ENCODE results near the gene WWOX.

Gene WWOX

DNA sequence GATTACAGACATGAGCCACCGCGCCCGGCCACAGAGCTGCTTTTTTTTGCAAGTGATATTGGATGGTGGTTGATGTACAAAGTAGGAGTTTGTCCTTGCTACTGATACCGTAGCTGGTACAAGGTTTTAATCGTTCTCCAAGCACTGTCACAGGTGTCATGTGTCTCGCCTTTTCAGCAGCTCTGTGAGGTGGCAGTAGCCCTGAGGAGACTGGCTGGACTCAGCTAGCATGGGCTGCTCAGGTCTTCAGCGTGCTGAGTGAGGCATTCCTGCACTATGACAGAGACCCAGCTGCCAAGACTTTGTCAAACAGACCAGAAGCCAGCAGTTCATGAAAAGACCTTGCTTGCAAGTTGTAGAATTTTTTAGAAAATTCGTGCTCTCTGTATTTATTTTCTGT lies 7.2 kb downstream of the WWOX start:
- no peak for DNase-seq

DNA sequence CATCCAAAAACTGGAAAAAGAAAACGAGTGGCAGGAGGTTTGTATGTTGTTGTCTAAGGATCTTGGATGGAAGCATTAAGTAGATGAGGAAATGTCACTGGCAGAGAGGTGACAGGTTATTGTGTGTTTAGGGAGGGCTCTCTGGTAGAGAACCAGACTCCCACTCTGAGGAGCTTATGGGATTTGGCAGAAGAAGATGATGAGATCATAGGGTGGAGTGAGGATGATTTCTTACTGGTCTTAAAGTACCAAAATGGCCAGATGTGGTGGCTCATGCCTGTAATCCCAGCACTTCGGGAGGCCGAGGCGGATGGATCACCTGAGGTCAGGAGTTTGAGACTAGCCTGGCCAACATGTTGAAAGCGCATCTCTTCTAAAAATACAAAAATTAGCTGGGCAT lies 9.0 kb downstream of the WWOX start:
- no peak for DNase-seq

DNA sequence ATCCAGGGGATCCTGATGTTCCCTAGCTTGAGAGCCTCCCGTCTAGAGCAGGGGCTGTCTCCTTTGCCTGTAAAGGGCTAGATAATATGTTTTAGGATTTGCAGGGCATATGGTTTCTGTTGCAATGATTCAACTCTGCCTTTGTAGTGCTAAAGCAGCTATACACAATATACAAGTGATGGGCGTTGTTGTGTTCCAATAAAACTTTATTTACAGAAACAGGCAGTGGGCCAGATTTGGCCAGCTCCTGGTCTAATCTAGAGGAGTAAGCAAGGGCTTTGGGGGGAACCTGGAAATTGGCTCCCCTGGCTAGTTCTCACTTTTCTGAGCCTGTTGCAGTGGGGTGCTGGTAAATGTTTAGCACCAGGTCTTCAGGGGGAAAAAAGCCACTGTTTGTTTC lies 13.8 kb downstream of the WWOX start:
- DNase-seq, result no peak

DNA sequence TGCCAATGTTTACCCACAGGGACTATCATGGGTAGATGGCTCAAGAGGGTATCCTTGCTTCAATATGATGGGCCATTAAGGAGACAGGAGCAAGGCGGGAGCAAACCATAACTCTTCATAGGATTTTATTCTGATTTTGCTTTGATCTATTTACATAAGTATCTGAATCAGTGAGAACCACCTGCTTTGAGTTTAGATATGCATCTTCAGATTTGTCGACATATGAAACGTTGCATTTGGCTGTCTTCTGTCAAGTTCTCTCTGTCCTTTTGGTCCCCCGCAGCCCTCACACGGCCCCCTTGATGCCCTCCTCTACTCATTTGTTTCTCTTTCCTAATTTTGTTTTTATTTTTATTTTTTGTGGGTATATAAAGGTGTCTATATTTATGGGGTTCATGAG lies 16.2 kb downstream of the WWOX start:
- DNase-seq, result no peak

DNA sequence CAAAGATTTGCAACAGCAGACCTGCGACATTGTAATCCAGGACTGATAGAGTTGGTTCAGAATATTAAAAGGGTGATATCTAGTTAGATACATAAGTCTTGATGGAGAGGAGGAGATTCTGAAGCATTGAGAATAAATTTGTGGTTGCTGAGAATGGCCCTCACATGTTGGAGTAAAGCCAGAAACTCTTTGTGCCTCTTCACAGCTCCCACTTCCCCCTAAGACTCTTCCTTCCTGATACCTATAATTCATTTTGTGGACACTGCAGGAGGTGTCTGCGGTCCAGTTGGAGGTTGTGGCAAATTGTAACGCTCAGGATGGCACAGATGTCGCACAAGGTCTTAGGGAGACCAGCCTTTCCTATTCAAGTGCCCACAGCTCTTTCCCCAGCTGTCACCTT lies 17.5 kb downstream of the WWOX start:
- no peak for DNase-seq

DNA sequence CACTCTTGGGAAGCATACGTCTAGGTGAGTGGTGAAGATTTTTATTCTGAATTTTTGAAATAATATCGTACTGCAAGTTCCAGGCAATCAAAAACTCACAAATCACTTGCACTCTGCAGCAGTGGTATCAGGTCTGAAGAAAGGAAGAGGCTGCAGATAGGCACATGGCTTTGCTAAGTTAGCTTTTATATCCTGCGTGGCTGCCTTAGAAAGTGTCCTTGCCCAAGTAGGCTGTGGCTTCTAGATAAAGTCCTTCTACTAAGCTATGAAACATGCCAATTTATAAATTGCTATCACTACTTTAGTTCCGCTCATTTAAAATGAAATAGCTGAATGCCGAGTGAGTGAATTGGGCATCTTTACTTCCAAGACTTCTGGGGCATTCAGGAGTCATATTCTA lies 17.9 kb downstream of the WWOX start:
- DNase-seq, result no peak

DNA sequence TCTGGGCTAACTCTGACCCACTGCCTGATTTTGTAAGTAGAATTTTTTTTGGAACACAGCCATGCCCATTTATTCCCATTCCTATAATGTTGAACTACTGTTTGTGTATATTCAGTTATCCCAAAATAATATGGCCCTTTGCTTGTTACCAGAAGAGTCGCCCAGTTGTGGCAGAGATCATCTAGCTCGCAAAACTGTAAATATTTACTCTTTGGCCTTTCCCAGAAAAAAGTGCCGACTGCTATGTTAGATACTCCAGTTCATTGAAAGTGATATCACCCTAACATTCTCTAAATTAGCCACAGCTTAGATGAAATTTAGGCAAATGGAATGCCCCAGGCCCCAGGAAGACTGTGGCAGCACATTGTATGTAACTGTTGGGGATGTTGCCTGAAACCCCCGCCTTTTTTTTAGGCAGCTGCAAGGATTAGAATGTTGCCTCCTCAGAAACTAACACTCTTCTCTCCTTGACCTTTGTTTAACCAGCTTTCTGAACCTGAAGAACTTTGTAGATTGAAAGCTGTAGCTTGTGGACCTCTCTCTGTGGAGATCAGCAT lies 19.1 kb downstream of the WWOX start:
- DNase-seq, result no peak

DNA sequence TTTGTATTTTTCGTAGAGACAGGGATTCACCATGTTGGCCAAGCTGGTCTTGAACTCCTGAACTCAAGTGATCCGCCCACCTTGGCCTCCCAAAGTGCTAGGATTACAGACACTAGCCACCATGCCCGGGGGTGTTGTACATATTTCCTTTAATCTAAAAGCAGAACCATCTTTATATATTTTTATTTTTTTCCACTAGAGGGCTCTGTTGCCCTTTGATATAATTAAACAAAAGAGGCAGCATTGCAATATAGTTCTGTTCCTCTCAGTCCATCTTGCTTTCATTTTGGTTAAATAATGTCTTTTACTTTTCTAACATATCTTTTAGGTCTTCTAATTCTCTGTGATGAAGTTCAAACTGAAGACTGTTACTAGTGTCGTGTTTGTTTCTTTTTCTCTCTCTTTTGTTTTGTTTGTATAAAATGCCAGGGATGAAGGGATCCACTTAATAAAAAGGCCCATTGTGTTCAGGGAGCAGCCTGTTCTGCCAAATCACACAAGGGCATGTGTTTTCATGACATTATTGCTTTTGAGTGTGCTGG lies 23.4 kb downstream of the WWOX start:
- DNase-seq, result peak; percentile 36

DNA sequence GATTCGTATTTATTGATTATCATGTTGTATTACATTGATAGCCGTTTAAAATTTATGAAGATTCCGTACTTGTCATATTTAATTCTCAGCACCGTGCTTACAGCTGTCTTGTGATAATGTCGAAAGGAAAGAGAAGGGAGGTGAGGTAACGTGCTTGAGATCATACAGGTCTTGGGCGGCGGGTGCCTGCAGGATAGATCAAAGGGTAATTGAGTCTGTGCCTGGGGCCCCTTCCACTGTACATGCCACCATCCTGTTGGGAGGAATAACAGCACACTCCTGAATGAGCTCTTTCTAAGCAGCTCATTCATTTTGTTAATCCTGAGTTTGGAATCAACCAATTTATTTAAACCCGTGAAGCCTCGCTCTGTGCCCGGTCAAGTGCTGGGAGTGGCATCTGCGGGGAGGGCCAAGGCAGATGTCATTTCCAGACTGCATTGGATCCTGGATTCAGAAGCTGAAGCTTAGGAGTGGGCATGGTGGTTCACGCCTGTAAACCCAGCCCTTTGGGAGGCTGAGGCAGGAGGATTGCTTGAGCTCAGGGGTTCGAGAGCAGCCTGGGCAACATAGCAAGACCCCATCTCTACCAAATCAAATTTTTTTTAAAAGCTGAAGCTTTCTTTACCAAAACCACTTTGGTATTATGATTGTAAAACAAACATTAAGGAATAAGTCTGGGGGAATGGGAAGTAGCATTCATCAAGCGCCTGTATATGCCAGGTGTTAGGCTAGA lies 25.8 kb downstream of the WWOX start:
- no peak for DNase-seq

DNA sequence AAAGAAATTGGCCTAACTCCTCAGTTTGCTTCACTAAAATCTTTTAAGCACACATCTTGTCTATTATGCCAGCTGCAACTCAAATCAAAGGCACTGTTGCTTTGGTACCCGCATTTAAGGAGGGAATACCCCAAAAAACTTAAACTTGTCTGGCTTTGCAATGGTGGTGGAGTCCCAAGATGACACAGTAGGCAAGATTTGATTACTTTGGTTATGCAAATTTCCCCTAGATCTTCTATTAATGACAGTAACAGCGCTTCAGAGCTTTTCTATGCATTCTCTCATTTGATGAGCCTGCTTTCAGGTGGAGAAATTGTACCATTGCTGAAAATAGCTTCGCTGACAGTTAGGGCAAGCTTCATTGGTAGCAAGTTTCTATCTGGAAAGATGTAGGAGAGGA lies 27.2 kb downstream of the WWOX start:
- DNase-seq, result no peak

DNA sequence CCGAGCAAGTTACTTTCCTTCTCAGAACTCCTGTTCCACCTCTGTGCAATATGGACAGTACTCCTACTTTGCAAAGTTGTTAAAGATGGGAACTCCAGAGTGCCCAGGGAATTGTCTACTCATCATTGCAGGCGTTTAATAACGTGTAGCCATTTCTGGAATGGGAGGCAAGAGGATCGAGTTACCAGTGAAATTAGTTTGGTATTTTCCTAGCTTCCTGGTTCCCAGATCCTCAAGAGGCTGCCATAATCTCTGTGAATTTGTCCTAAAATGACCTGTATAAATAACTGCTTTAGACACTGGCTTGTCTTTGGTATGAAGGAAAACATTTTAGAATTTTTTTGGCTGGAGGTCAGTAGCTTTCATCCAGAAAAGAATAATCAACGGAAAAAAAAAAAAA lies 27.7 kb downstream of the WWOX start:
- no peak for DNase-seq

DNA sequence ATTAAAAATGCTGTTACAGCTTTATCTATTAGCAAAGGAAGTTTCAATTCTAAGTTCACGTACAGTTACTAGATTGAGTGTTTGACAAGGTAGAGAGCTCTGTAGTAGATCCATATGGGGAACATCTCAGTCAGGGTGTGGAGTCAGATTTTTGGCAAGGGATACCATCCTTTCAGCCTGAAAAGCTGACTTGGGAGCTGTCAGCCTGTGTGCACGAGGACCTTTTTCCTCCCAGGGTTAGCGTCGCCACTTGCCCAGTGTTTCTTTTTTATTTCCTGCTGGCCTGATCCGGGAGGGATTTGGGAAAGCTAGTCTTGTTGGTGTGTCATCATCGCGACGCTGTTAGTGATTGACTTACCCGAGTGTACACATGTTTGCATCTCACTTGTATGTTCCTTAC lies 29.5 kb downstream of the WWOX start:
- DNase-seq, result no peak

DNA sequence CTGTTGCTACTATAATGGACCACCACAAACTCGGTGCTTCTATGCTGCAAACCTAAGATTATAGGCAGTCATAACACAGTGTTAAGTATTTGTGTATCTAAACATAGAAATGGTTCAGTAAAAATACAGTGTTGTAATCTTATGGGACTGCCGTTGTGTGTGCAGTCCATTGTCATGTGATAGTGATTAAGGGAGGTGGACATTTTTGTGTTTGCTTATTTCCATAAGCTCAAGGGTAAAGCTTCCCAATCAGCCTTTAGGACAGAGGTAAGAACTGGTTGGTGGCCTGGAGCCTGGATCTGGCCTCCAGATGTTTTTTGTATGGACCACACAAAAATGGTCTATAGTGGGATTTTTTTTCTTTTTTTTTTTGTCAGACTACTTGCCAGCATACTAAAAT lies 29.9 kb downstream of the WWOX start:
- DNase-seq, result no peak

DNA sequence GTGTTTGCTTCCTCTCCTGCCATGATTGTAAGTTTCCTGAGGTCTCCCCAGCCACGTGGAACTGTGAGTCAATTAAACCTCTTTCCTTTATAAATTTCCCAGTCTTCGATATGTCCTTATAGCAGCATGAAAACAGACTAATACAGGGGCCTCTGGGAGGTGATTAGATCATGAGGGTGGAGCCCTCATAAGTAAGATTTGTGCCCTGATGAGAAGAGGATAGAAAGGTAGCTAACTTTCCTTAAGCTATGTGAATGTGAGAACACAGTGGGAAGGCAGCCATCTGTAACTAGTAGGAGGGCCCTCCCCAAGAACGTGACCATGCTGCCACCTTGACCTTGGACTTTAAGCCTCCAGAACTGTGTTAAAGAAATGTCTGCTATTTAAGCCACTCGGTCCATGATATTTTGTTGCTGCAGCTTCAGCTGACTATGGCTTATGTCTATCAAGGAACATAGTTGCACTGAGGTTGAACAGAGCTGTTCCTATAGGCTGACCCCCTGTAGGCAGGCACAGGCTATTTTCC lies 30.7 kb downstream of the WWOX start:
- DNase-seq, result no peak

DNA sequence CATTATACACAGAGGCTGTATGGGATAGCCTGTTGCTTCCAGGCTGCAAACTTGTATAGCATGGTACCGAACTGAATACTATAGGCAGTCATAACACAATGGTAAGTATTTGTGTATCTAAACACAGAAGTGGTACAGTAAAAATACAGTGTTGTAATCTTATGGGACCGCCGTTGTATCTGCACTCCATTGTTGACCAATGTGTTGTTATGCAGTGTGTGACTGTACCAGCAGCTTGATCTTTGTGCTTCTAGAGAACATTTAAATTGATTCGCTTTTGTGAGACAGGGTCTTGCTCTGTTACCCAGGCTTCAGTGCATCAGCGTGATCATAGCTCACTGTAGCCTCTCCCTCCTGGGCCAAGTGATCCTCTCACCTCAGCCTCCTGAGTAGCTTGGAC lies 31.5 kb downstream of the WWOX start:
- DNase-seq, result no peak

DNA sequence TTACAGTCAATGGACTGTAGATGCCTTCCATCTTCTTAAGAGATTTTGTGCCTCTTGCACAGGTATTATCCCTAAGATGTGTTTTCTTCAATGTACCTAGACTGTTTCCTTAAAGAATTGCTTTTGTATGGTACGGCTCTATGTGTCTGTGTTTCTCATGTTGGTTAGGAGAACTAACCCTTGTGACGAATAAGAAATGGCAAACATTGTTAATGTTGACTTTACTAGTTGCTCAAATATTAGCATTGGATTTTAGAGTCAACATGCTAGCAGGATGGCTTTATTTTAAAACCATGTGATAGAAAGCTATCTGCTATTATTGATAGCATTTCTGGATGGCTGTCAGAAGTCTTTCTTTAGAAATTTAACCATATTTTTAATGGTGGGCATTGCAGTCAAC lies 34.5 kb downstream of the WWOX start:
- DNase-seq, result peak; percentile 27

DNA sequence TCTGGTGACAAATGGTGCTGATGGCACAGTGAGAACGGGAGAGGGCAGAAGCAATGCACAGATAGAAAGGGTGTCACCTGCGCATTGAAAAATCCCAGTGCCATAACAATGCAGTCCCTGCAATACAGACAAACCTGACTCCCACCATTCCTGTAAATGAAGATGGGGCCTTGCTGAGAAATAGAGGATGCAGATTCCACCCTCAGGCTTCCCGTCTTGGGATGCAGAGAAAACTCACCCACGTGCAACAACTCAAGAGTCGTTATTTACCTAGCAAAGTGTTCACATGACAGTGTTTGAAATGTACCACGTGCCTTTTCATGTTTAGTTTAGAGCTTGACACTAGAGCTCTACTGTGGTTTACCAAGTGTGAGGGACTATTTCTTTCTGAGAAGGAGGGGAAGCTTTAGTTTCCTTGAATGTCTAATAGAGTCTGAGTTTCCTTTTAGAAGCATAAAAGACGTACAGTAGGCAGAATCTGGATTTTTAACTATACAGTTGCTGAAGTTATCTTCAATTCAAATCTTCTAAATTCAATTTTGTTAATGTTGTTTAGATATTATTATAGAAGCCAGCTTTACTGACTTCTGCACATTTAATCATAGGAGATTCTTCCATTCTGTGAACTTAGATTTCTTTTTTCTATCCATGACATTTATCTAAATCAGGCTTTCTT lies 35.6 kb downstream of the WWOX start:
- no peak for DNase-seq

DNA sequence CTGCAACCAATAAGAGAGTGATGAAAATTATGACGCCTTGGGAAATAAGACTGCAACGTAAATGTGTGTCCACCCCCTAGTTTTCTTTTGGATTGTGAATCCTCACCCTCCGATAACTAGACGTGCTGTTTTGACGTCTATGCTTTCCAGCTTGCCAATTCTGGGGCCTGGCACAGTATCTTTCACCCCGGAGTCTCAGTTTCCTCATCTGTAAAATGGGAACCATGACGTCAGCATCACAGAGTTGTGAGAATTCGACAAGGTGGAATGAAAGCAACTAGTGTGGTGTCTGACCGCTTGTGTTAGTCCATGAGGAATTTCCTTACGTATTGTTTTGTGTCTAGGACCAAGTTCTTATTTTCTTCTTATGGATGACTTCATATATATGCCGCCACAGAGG lies 37.7 kb downstream of the WWOX start:
- DNase-seq, result no peak

DNA sequence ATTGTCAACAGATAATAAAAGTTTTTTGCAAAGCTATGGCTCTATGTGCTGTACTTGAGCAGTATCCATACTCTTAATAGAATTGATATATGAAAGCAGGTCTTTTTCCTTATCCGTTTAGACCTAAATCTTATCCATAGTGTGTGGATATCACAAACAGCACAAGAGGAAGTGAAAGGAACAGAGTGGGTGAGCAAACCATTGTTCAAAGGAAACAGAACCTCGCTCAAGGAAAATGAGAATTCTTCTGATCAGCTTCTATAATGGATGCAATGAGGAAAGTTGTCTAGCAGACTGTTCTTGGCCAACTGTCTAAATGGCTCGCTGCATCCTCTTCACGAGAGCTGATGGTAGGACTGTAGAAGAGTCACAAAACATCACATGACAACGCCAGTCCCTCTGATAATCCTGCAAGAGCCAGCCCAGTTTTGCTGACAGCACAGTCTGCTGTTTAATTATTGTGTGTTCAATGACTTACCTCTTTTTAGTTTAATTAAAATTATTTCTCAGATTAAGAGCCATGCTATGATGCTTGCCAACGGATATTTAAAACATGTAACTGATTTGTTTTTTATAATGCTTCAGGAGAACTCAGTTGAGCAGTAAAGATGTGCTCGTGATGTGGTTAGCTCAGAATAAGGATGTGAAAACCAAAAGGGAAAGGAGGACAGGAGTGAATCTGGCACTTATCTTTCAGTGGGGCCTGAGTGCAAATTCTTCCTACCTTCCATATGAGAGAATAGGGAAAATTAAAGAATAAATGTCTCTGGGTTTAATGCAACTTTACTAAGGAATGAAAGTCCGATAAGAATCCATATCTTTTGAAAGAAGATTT lies 38.5 kb downstream of the WWOX start:
- DNase-seq, result no peak

DNA sequence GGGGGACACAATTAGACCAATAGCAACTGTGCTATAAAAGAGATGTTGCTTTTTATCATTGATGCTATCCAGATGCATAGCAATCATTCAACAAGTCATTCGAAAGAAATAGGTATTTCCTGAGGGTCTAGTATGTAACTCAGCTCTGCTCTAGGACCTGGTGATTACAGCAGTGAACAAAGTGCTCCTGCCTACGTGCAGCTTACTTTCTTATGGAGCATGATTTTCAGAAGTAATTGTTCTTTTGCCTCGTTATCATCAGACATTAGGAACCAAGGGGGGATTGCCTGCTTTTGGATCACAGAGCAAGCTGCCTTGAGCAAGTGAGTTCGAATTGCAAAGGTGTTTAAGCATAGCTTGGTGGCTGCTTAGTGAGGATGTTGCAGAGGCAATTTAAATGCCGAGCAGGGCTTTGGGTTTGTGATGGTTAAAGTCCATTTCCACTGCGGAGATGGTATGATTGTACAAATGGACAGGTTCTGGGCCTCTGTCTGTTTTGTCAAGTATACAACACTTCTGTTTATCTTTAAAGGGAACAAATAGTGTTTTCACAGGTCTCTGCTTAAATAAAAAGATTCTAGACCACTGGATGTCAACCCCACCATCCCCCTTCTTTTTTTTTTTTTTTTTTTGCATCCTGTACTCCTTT lies 41.5 kb downstream of the WWOX start:
- no peak for DNase-seq

DNA sequence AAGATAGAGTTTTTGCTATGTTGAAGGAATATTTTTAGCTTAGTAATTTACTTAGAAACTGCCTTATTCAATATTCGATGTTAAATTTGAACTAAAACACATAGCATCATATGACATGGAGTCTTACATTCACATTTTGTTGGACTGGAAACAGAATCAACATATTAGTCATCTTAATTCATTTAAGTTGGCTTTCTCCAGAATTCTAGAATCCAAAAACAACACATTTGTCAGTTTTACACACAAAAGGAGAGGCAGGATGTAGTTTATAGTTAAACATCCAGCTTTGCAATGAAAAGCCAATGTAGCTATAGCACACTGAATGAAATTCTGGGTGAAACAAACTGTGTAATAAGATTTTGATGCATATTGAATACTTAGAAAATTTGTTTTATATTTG lies 43.3 kb downstream of the WWOX start:
- no peak for DNase-seq

DNA sequence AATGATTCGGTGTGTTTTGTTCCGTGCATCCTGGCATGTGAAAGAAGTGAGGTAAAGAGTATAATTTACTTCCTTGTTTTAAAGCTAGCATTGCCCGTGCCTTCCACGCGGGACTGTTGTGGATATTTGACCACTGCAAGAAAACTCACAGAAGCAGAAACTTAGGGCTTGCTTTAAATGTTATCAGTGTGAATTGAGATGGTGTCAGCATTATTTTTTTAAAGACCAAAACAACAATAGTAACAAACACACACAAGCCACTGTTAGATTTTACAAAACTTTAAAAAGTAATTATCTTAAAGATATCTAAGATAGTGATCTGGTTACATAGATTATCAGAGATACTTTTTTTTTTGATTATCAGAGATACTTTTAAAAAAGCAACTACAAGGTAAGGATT lies 47.4 kb downstream of the WWOX start:
- DNase-seq, result no peak

DNA sequence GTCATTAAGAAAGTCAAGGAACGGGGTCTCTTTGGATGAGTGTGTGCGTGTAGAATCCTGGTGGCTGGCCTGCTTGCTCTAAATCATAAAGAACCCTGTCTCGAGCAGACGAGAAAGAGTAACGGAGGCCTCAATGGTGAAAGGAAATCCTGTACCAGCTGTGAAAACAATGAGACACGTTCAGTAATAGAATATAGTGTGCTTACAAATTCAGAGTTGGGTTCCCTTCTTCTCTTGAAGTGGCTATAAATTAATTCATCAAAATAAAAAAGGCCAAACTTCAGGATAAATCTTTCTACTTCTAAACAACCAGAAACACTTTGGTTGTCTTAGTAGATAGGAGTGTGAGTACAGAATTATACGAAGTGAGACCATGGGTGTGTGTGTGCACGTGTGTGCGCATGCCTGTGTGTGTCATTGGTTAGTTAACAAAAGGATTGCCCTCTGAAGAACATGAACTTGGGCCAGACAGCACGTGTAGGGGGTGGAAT lies 48.5 kb downstream of the WWOX start:
- no peak for DNase-seq
